Muscle layer of colon (tissue), 2 donors: ENCODE data around the gene VILL.

ENCODE experiments used
- H3K27ac ChIP-seq: one replicate; pipeline ENCODE4 v1.7.0; 2013; ENCODE audit warnings: low read depth, mild to moderate bottlenecking, low read length, moderate library complexity
- H3K27me3 ChIP-seq, 2 donors: one replicate each; pipeline ENCODE4 v1.7.0; 2013; ENCODE audit warnings: low read length in 2 of 2, mild to moderate bottlenecking in 2 of 2; ENCODE audit not compliant: insufficient read depth in 2 of 2, control insufficient read depth in 1 of 2
- H3K36me3 ChIP-seq: one replicate; pipeline ENCODE4 v1.7.0; 2013; ENCODE audit warnings: mild to moderate bottlenecking, low read length; ENCODE audit not compliant: insufficient read depth
- H3K4me1 ChIP-seq: one replicate; pipeline ENCODE4 v1.7.0; 2013; ENCODE audit warnings: mild to moderate bottlenecking, low read length; ENCODE audit not compliant: insufficient read depth
- H3K4me3 ChIP-seq, 2 donors: one replicate each; pipeline ENCODE4 v1.7.0; 2013; ENCODE audit warnings: low read length in 2 of 2, low read depth in 1 of 2, mild to moderate bottlenecking in 1 of 2, moderate library complexity in 1 of 2
- H3K9ac ChIP-seq: one replicate; pipeline ENCODE4 v1.7.0; 2013; ENCODE audit warnings: low read length
- H3K9me3 ChIP-seq: one replicate; pipeline ENCODE4 v1.7.0; 2013; ENCODE audit warnings: mild to moderate bottlenecking, low read length
- donor health status: abdominal sarcoma.
- donor health status: Adenocarcinoma of cecum.

The VILL gene

GRCh38 chr3:38005076-38006020 lies 14.8 kb downstream of the VILL start:
- no peaks in the 10 kb centered on the region for H3K27me3 ChIP-seq
- H3K27ac ChIP-seq: no peak overlapping the region
- peaks cover 34% of the 10 kb centered on the region for H3K36me3 ChIP-seq

GRCh38 chr3:38006031-38006430 lies 15.4 kb downstream of the VILL start:
- Histone ChIP-seq H3K27ac (no peak overlapping the region), H3K9ac (no peak overlapping the region), H3K4me3 (no peak overlapping the region), H3K27me3 (no peaks in the 10 kb centered on the region), H3K9me3 (no peaks in the 10 kb centered on the region), H3K4me1 (no peaks in the 10 kb centered on the region), H3K36me3 (peaks cover 34% of the 10 kb centered on the region)

More at GRCh38 chr3:38005076-38006020, 14.8 kb downstream of the VILL start:
- H3K4me3 ChIP-seq: no peak overlapping the region
- no peaks in the 10 kb centered on the region for H3K4me1 ChIP-seq
- no peaks in the 10 kb centered on the region for H3K9me3 ChIP-seq
- H3K9ac ChIP-seq: no peak overlapping the region

- peaks cover 34% of the 10 kb centered on the region for H3K36me3 ChIP-seq
- no peaks in the 10 kb centered on the region for H3K27me3 ChIP-seq
- no peak overlapping the region for H3K27ac ChIP-seq
- H3K4me1 ChIP-seq: no peaks in the 10 kb centered on the region
- no peak overlapping the region for H3K4me3 ChIP-seq
- H3K9ac ChIP-seq: no peak overlapping the region
- no peaks in the 10 kb centered on the region for H3K9me3 ChIP-seq
These were observed 15.9 kb downstream of the VILL start for GRCh38 chr3:38006445-38006995.

- H3K27me3 ChIP-seq: no peaks in the 10 kb centered on the region
- H3K4me3 ChIP-seq: no peak overlapping the region
- no peak overlapping the region for H3K27ac ChIP-seq
- H3K36me3 ChIP-seq: peaks cover 27% of the 10 kb centered on the region
- no peak overlapping the region for H3K9ac ChIP-seq
- no peaks in the 10 kb centered on the region for H3K4me1 ChIP-seq
- H3K9me3 ChIP-seq: no peaks in the 10 kb centered on the region
These were observed 17.1 kb downstream of the VILL start for GRCh38 chr3:38007754-38008090.

- H3K36me3 ChIP-seq: peaks cover 27% of the 10 kb centered on the region
- H3K4me1 ChIP-seq: no peaks in the 10 kb centered on the region
- no peak overlapping the region for H3K4me3 ChIP-seq
- H3K27me3 ChIP-seq: no peaks in the 10 kb centered on the region
- no peak overlapping the region for H3K27ac ChIP-seq
- no peak overlapping the region for H3K9ac ChIP-seq
- H3K9me3 ChIP-seq: no peaks in the 10 kb centered on the region
These were observed 17.7 kb downstream of the VILL start for GRCh38 chr3:38008191-38008701.

GRCh38 chr3:38008971-38009580 lies 18.5 kb downstream of the VILL start:
- no peak overlapping the region for H3K27ac ChIP-seq
- no peaks in the 10 kb centered on the region for H3K27me3 ChIP-seq
- no peak overlapping the region for H3K4me3 ChIP-seq
- H3K4me1 ChIP-seq: no peaks in the 10 kb centered on the region
- no peaks in the 10 kb centered on the region for H3K9me3 ChIP-seq
- H3K9ac ChIP-seq: no peak overlapping the region
- H3K36me3 ChIP-seq: peaks cover 27% of the 10 kb centered on the region

GRCh38 chr3:38009807-38010591 lies 19.4 kb downstream of the VILL start:
- Histone ChIP-seq H3K4me1 (no peaks in the 10 kb centered on the region), H3K9me3 (no peaks in the 10 kb centered on the region), H3K4me3 (no peak overlapping the region), H3K27me3 (no peaks in the 10 kb centered on the region), H3K9ac (no peak overlapping the region), H3K27ac (no peak overlapping the region), H3K36me3 (peaks cover 27% of the 10 kb centered on the region)

GRCh38 chr3:38011111-38011510 lies 20.5 kb downstream of the VILL start:
- Histone ChIP-seq H3K9ac (no peak overlapping the region), H3K27me3 (no peaks in the 10 kb centered on the region), H3K9me3 (no peaks in the 10 kb centered on the region), H3K27ac (no peak overlapping the region), H3K4me1 (no peaks in the 10 kb centered on the region), H3K36me3 (peaks cover 32% of the 10 kb centered on the region), H3K4me3 (no peak overlapping the region)

GRCh38 chr3:38015485-38015884 lies 24.9 kb downstream of the VILL start:
- Histone ChIP-seq H3K4me3 (no peak overlapping the region), H3K36me3 (peaks cover 37% of the 10 kb centered on the region), H3K4me1 (no peaks in the 10 kb centered on the region), H3K27ac (no peak overlapping the region), H3K27me3 (no peaks in the 10 kb centered on the region), H3K9me3 (no peaks in the 10 kb centered on the region), H3K9ac (no peak overlapping the region)

- no peak overlapping the region for H3K27ac ChIP-seq
- H3K4me3 ChIP-seq: no peak overlapping the region
- H3K36me3 ChIP-seq: peaks cover 37% of the 10 kb centered on the region
- no peaks in the 10 kb centered on the region for H3K27me3 ChIP-seq
- H3K9ac ChIP-seq: no peak overlapping the region
- no peaks in the 10 kb centered on the region for H3K4me1 ChIP-seq
- no peaks in the 10 kb centered on the region for H3K9me3 ChIP-seq
These were observed 25.4 kb downstream of the VILL start for GRCh38 chr3:38015984-38016383.

- Histone ChIP-seq H3K27ac (no peak overlapping the region), H3K27me3 (no peaks in the 10 kb centered on the region), H3K4me1 (no peaks in the 10 kb centered on the region), H3K4me3 (no peak overlapping the region), H3K9ac (no peak overlapping the region), H3K36me3 (peaks cover 37% of the 10 kb centered on the region), H3K9me3 (no peaks in the 10 kb centered on the region)
These were observed 25.8 kb downstream of the VILL start for GRCh38 chr3:38016410-38016809.
